PFSK-1 (cell line): Measurements from ENCODE around the gene KBTBD4.

Experiments
- FOXP2 ChIP-seq: optimal IDR thresholded peaks from 2 replicates; pipeline ENCODE3; 2011; ENCODE audit warnings: borderline replicate concordance, control low read depth, inconsistent platforms; ENCODE audit not compliant: insufficient read depth; ENCODE audit errors: extremely low read length, extremely low read depth
- POLR2AphosphoS5 ChIP-seq: IDR thresholded peaks from 2 replicates; pipeline ENCODE4 v1.6.1; 2012; ENCODE audit warnings: low read depth, mild to moderate bottlenecking, control low read depth, low read length, moderate library complexity
- REST ChIP-seq, 2 experiments: IDR thresholded peaks; 2 replicates each; pipeline versions ENCODE4 v1.6.1 to v1.8.0; 2011 to 2012; ENCODE audit warnings: low read depth in 2 of 2, low read length in 2 of 2, control low read depth in 1 of 2, inconsistent platforms in 1 of 2, mild to moderate bottlenecking in 1 of 2, moderate library complexity in 1 of 2; ENCODE audit not compliant: insufficient read depth in 1 of 2
- SIN3A ChIP-seq: IDR thresholded peaks from 2 replicates; pipeline ENCODE4 v1.6.1; 2012; ENCODE audit warnings: mild to moderate bottlenecking, low read length, moderate library complexity, borderline replicate concordance; ENCODE audit not compliant: insufficient read depth
- TAF1 ChIP-seq: IDR thresholded peaks from 2 replicates; pipeline ENCODE4 v1.6.1; 2012; ENCODE audit warnings: low read length, control low read depth, borderline replicate concordance; ENCODE audit not compliant: insufficient read depth

KBTBD4 gene

DNA sequence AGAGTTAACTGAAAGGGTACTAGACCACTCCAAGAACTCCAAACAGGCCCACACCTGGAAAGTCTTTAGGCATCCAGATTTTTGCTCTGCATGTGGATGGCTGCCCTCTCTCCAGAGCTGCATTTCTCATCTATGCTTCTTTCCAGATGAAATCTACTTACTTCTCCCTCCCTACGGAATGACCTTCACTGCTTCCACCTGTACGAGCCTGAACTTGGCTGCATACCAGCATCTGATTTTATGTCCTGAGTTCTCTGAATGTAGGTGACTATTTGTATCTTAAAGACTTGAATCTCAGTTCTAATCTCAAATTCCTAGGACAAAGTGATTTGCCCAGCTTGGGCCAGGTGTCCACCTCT, 39.1 kb downstream of the KBTBD4 start:
- TF ChIP-seq POLR2AphosphoS5 (no peak), REST (IDR thresholded peaks at IDR 0.05; ENCODE audit: insufficient read depth in 1 of 2, low read depth in 2 of 2, low read length in 2 of 2) (no peak), SIN3A (no peak), FOXP2 (no peak), TAF1 (no peak)

GRCh38 chr11:47538741-47539565, 39.8 kb downstream of the KBTBD4 start:
- no peak for TF ChIP-seq TAF1
- TF ChIP-seq FOXP2 = no peak
- no peak for TF ChIP-seq REST (IDR thresholded peaks at IDR 0.05; ENCODE audit: insufficient read depth in 1 of 2, low read depth in 2 of 2, low read length in 2 of 2)
- TF ChIP-seq POLR2AphosphoS5 = no peak
- no peak for TF ChIP-seq SIN3A

DNA sequence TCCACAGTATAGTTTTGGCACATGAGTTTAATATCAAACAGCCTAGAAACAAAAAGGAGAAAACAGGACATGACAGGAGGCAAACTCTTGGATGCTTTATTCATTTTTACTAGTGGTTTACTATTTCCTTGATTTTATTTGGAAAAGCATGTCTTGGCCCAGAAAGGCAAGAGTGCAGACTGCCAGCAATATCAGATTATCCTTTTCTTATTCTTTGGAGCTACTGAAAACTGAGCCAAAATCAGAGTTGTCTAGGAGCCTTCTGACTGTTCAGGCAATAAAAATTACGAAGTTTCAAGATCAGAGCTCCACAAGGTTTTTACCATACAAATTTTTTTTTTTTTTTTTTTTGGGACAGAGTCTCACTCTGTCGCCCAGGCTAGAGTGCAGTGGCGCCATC, 41.9 kb downstream of the KBTBD4 start:
- no peak for TF ChIP-seq REST (IDR thresholded peaks at IDR 0.05; ENCODE audit: insufficient read depth in 1 of 2, low read depth in 2 of 2, low read length in 2 of 2)
- no peak for TF ChIP-seq FOXP2
- TF ChIP-seq SIN3A = no peak
- no peak for TF ChIP-seq TAF1
- no peak for TF ChIP-seq POLR2AphosphoS5

DNA sequence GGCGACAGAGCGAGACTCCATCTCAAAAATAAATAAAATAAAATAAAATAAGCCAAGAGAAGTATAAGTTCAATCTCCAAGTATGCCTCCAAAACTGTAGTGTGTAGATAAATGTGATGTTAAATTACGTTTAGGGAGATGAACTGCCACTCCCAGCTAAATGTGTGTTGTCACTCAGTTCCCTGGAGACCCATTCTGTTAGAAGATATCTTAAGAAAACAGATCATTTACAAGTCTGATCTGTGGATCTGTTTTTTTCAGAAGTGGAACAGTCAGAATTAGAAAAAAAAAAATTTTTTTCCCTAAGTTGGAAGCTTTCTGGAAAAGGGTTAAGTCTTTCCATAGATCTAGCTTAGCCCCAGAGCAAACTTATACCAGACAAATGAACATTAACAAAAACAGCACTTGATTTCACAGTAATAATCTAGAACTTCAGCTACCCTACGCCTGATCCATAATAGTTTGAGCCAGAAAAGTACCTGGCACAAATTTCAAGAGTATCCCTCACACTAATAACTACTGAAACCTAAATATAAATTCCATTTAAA, 44.0 kb downstream of the KBTBD4 start:
- TF ChIP-seq TAF1 = no peak
- TF ChIP-seq POLR2AphosphoS5 = no peak
- no peak for TF ChIP-seq SIN3A
- TF ChIP-seq FOXP2 = no peak
- no peak for TF ChIP-seq REST (IDR thresholded peaks at IDR 0.05; ENCODE audit: insufficient read depth in 1 of 2, low read depth in 2 of 2, low read length in 2 of 2)
